HG03095 (cell line): Measurements from ENCODE around the gene SEC22C.
A peak's percentile ranks its signal among the peaks of the same experiment; 100 is the strongest.
"Not testable (repeated sequence)": the region's sequence is repeated elsewhere in the genome, so short reads cannot be mapped to it uniquely, and the experiment has no call there.

Experiments used
- ATAC-seq: cut with Tn5 transposase; IDR thresholded peaks from one replicate; pipeline ENCODE4 v1.9.1; 2021; ENCODE audit warnings: moderate library complexity; ENCODE audit not compliant: unreplicated experiment

Gene SEC22C

DNA sequence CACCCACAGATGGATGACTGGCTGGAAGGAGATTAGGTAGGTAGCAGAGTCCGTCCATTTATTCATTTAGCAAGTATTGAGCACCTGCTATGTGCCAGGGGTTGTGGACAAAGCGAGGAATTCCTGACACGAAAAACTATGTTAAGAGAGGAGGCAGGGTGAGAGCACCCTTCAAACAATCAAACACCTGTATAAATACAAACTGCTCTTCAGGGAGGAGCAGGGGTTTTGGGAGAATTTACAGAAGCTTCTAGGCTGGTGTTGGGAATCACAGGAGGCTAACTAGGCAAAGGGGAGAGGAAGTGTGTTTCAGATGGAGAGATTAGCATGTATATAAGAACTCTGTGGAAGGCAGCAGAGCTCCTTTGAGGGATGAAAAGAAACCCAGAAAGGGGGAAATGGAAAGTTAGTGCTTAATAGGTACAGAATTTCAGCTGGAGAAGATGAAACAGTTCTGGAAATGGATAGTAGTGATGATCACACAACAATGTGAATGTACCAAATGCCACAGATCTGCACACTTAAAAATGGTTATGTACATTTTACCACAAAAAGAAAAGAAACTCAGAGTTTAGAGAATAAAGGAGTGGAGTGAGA lies 805 bp upstream of the SEC22C start:
- no peak for ATAC-seq

GRCh38 chr3:42581400-42581708 lies 413 bp downstream of the SEC22C start:
- ATAC-seq = no peak

GRCh38 chr3:42579346-42579745 lies 2.4 kb downstream of the SEC22C start:
- ATAC-seq = not testable (repeated sequence)

DNA sequence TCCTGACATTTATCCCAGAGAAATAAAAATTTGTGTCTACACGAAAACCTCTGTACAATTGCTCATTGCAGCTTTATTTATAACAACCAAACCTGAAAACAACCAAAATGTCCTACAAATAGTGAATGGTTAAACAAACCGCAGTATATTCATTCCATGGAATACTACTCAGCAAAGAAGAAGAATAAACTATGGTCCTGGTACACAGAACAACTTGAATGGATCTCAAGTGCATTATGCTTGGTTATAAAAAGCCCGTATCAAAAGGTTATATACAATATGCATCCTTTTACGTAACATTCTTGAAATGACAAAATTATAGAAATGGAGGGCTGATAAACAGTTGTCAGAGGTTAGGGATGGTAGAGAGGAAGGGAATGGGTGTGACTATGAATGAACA lies 3.7 kb downstream of the SEC22C start:
- no peak for ATAC-seq

DNA sequence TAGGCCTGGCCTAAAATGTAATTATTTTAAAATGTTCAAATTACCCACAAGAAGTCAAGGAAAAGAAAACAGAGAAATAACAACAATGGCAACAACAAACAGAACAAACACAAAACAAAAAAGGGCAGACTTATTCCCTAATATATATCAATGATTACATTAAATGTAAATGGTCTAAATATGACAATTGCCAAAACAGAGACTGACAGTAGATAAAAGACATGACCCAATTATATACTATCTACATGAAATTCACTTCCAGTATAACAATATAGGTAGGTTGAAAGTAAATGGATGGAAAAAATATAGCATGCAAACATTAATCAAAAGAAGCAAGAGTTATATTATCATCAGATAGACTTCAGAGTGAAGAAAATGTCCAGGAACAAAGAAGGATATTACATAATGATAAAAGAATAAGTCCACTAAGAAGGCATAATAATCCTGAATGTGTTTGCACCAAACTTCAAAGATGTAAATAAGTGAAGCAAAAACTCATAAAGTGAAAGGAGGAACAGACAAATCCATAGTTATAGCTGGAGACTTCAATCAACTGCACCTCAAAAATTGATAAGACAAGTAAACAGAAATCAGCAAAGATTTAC lies 6.5 kb downstream of the SEC22C start:
- no peak for ATAC-seq

- ATAC-seq = no peak
Observed at GRCh38 chr3:42572278-42572677, 9.5 kb downstream of the SEC22C start.

DNA sequence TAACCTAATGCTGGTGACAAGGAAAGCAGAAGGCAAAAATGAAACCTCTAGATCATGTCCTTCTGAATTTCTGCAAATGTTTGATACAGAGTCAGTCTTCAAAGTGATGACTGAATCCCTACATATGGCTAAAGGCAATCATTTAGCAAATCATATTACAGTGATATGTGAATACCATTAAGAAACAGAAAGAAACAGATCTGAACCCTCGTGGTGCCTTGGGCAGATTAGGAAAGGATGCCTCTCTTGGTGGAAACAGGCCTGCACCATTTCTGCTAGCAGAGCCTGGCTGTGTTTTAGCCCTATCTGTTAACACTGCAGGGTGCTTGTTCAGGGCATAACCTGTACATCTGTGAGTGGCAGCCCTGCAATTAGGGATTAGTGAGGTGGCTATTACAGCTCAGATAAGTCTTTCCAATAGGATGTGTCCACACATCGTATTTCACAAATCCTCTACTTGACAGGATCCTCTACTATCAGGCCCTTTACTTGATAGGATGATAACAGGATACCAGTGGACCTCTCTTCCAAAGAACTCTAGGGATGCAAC lies 12.1 kb downstream of the SEC22C start:
- no peak for ATAC-seq

DNA sequence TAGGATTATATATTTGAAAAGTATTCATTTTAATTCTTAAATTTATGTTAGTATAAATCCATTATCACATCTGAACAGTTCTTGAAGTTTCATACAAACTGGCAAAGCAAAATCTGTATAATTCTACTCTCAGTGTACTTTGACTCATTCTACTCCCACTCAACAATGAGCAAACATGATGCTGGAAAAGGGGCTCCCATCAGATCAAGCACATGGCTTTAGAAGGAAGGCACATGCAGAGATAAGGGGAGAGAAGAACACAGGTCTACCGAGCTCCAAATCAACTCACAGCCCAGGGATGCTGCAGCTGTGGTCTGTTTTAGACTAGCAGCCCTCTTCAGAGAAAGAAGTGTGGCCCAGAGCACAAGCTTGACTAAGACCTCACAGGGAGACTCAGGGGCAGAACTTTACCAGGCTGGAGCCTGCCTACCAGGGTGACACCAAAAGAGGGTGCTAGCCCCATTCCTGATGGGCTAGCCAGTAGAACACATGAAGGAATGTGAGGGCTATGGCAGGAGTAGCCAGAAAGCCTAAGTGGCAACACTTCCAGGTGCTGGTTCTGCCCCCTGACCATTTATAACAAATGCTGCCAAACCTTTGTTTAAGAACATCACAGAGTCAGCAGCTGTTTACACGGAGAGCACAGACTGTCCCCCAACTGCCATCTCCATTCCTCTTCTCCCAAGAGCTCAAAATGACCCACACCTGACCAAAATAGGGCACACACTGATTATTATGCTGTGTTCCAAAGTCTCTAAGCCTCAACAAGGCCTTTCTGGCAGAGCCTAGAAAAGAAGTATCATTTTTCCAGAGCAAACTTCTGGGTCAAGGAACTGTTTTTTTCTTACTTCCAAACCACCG lies 19.5 kb downstream of the SEC22C start:
- no peak for ATAC-seq

DNA sequence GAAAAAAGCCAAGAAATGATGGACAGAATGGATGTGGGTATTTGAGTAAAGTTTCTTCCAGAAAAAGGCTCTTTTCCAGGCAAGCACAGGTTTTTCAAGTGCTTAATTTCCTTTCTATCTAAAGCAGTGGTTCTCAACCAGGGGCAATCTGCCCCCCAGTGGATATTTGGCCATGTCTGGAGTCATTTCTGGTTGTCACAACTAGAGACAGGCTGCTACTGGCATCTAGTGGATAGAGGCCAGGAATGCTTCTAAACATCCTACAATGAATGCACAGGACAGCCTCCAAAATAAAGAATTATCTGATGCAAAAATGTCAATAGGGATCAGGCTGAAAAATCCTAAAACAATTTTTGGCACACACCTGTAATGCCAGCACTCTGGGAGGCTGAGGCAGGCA lies 23.9 kb downstream of the SEC22C start:
- no peak for ATAC-seq

DNA sequence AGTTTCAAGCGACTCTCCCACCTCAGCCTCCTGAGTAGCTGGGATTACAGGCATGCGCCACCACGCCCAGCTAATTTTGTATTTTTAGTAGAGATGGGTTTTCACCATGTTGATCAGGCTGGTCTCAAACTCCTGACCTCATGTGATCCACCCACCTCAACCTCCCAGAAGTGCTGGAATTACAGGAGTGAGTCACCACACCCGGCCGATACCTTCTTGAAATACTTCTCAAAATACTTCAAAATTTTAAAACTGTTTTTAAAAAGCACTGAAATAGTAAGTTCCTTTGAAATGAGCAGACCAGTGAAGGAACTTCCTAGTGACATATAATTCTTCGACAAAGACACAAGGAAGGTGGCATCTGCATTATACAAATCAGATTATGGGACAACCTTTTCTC lies 24.9 kb downstream of the SEC22C start:
- ATAC-seq = not testable (repeated sequence)

- peak; percentile 49 for ATAC-seq
Observed at GRCh38 chr3:42556089-42556632, 25.6 kb downstream of the SEC22C start.

DNA sequence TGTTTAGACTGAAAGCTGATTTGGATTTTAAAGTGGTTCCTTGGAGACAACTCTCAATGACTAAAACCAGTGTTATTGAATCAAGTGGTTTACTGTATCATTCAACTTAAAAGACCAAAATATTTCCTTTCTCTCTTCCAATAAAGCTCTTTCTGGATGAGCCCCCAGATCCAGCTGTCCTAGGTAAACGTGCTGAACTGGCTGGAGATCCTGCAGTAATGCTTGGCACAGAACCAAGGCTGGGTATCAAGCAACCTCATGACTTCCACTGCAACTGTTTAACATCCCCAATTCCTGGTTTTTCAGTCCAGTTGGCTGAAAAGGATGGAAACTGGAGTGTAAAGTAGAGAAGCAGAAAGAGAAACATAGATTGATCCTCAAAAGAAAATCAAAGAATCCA lies 28.9 kb downstream of the SEC22C start:
- ATAC-seq = no peak

DNA sequence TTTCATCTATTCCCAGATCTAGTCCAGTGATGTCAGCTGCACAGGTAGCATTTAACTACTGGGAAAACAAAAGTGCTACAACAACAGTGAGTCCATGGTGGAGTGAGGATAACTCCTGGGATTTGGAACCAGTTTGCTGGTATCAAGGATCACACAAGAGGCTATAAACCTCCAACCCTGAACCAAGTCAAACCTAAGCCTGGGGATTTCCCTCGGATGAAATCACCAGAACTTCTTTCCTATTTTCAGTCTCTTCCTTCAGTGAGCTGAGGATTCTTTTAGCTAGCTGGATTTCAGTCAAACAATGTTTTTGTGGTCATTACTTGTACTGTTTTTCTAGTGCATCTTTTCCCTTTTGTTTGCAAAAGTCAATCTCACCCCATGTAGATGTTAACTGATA lies 31.5 kb downstream of the SEC22C start:
- no peak for ATAC-seq

GRCh38 chr3:42549131-42549530 lies 32.6 kb downstream of the SEC22C start:
- no peak for ATAC-seq

DNA sequence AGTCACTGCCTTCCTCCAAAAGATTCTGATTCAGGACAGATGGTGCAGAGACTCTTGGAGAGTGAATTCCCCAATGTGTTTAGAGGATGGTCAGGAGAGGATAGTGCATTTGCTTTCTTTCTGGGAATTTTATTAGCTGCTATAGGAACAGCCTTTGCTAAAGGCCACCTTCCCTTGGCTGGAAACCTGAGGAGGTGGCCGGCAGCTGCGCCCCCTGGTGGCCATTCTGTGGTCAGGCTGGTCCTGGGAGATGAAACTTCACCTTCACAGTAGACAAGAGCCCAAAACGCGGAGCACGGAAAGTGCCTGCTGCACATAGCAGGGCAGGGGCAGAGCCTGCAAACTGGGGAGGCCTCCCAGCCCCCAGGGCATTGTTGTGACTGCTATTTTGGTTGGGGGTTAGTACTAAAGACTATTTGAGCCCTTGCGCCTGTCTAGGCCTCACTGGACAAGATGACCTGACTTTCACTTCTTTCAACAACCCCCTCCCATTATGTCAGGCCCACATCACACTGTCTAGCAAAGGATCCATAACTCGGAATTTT lies 34.3 kb downstream of the SEC22C start:
- no peak for ATAC-seq

DNA sequence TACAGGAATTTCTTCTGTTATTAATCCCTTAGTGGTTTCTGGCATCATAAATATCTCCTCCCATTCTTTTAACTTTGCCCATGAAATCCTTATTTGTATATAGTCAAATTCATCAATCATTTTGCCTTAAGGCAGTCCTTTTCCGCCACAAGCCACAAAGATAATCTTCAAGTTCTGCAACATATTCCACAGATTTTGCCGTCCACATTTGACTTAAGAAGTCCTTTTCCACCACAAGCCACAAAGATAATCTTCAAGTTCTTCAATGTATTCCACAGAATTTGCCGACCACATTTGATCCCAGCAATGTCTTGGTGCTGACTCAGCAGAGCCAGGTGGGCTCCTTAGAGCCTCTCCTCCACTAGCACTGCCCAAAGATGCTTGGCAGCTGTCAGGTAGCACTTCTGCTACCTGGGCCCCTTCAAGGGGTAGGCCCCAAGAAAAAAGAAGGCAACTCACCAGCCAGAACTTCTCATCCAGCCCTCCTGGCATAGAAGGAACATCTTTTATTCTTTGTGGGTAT lies 35.0 kb downstream of the SEC22C start:
- no peak for ATAC-seq

GRCh38 chr3:42545284-42545900 lies 36.4 kb downstream of the SEC22C start:
- no peak for ATAC-seq

DNA sequence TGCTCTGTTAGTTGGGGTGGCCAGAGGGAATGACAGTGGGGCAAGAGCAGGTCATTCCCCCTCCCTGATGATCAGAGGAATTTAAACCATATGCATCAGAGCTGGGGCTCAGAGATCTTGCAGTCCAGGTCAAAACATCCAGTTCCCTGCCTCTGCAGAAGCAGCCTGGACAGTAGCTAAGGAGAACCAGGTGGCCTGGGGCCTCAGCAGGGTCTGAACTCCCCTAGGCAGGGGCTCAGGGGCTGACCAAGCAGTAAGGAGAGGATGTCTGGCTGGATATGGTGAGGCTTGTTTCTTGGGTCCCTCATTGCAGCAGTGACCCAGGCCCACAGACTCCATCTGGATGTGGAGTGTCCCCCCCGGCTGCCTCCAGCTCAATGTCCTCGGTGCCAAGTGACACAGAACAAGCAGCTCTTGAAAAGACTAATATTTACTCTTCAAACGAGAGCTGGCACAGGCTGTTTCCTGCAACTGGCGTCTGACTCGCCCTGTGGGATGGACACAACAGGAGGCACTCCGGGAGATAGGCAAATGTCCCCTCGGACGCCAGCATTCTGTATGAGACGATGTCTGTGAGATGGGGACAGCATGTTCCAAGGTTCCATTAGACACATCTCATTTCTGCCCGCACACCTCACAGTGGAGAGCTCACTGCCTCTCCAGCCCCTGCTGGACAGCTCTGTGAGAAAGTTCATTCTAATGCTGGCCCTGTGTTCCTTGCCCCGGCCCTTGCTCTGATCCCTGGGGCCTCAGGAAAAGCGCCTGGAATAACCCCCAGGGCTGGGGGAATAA lies 37.1 kb downstream of the SEC22C start:
- ATAC-seq = no peak

DNA sequence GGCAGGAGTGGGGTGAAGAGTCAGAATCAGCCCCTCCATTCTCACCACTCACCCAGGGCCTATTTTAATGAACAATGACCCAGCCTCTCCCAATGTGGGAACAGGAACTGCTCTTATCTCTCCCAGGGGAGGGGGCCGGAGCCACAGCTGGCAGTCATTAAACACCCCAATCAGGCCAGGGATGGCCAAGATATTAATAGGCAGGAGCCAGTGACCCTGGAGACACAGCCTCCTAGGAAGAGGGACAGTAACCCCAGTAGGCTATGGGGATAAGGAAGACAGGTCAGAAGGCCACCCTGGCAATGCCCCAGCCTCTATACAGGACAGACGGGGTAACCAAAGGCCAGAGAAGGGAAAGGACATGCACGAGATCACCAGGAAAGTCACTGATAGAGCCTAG lies 40.7 kb downstream of the SEC22C start:
- ATAC-seq = no peak
